IPS-18c (cell line): ENCODE measurements around the gene KRT25.

Source experiments
- H3K4me3 ChIP-seq: 2 replicates; pipeline ENCODE4 v1.7.0; 2013; ENCODE audit warnings: low read depth, mild to moderate bottlenecking, low read length, moderate library complexity; ENCODE audit not compliant: insufficient read depth
- H3K9me3 ChIP-seq: one replicate; pipeline ENCODE4 v1.6.1; 2013; ENCODE audit warnings: mild to moderate bottlenecking, low read length, moderate library complexity; ENCODE audit not compliant: control insufficient read depth, insufficient read depth

The KRT25 gene

GRCh38 chr17:40755231-40755630 is at the start of gene KRT25:
Gene KRT25, minus strand, starts transcription at chr17:40755331. Its CDS starts 60 bp downstream, at chr17:40755271.
- H3K9me3 ChIP-seq: no peaks in the 10 kb centered on the region
- no peak within 1 kb of the TSS for H3K4me3 ChIP-seq

- H3K9me3 ChIP-seq: no peaks in the 10 kb centered on the region
- no peak overlapping the region for H3K4me3 ChIP-seq
Measured at GRCh38 chr17:40803617-40804082, 48.5 kb upstream of the KRT25 start.

GRCh38 chr17:40801157-40801556 is 46.0 kb upstream of the KRT25 start:
- Histone ChIP-seq H3K4me3 (no peak overlapping the region), H3K9me3 (no peaks in the 10 kb centered on the region)

- Histone ChIP-seq H3K4me3 (no peak overlapping the region), H3K9me3 (no peaks in the 10 kb centered on the region)
Measured at GRCh38 chr17:40800381-40800780, 45.2 kb upstream of the KRT25 start.

GRCh38 chr17:40799859-40800258 is 44.7 kb upstream of the KRT25 start, which contains the start of gene KRT28:
Gene KRT28, minus strand, starts transcription at chr17:40799959. Its CDS starts 66 bp downstream, at chr17:40799893.
- H3K4me3 ChIP-seq: no peak within 1 kb of the TSS
- H3K9me3 ChIP-seq: no peaks in the 10 kb centered on the region

- no peak overlapping the region for H3K4me3 ChIP-seq
- H3K9me3 ChIP-seq: no peaks in the 10 kb centered on the region
Measured at GRCh38 chr17:40796846-40797245, 41.7 kb upstream of the KRT25 start.

- Histone ChIP-seq H3K9me3 (no peaks in the 10 kb centered on the region), H3K4me3 (no peak overlapping the region)
Measured at GRCh38 chr17:40795019-40795667, 40.0 kb upstream of the KRT25 start.

GRCh38 chr17:40794466-40794865 is 39.3 kb upstream of the KRT25 start:
- Histone ChIP-seq H3K9me3 (no peaks in the 10 kb centered on the region), H3K4me3 (no peak overlapping the region)

GRCh38 chr17:40793832-40794231 is 38.7 kb upstream of the KRT25 start:
- H3K9me3 ChIP-seq: no peaks in the 10 kb centered on the region
- no peak overlapping the region for H3K4me3 ChIP-seq

GRCh38 chr17:40791787-40792436 is 36.8 kb upstream of the KRT25 start:
- Histone ChIP-seq H3K9me3 (no peaks in the 10 kb centered on the region), H3K4me3 (no peak overlapping the region)

GRCh38 chr17:40791111-40791510 is 36.0 kb upstream of the KRT25 start:
- Histone ChIP-seq H3K9me3 (no peaks in the 10 kb centered on the region), H3K4me3 (no peak overlapping the region)

- H3K9me3 ChIP-seq: no peaks in the 10 kb centered on the region
- no peak within 1 kb of the TSS for H3K4me3 ChIP-seq
Measured at GRCh38 chr17:40782450-40782849, 27.3 kb upstream of the KRT25 start, which contains the start of gene KRT27. Gene KRT27, minus strand, starts transcription at chr17:40782550. Its CDS starts 57 bp downstream, at chr17:40782493.

- Histone ChIP-seq H3K9me3 (no peaks in the 10 kb centered on the region), H3K4me3 (no peak overlapping the region)
Measured at GRCh38 chr17:40779181-40779909, 24.2 kb upstream of the KRT25 start.

GRCh38 chr17:40778461-40778860 is 23.3 kb upstream of the KRT25 start:
- Histone ChIP-seq H3K9me3 (no peaks in the 10 kb centered on the region), H3K4me3 (no peak overlapping the region)

GRCh38 chr17:40777971-40778370 is 22.8 kb upstream of the KRT25 start:
- no peak overlapping the region for H3K4me3 ChIP-seq
- H3K9me3 ChIP-seq: no peaks in the 10 kb centered on the region

- H3K9me3 ChIP-seq: no peaks in the 10 kb centered on the region
- H3K4me3 ChIP-seq: no peak overlapping the region
Measured at GRCh38 chr17:40777459-40777858, 22.3 kb upstream of the KRT25 start.

GRCh38 chr17:40775945-40776344 is 20.8 kb upstream of the KRT25 start:
- H3K4me3 ChIP-seq: no peak overlapping the region
- no peaks in the 10 kb centered on the region for H3K9me3 ChIP-seq

GRCh38 chr17:40772101-40772500 is 17.0 kb upstream of the KRT25 start, which contains the start of gene KRT26:
Gene KRT26, minus strand, starts transcription at chr17:40772201. Its CDS starts 88 bp downstream, at chr17:40772113.
- no peaks in the 10 kb centered on the region for H3K9me3 ChIP-seq
- H3K4me3 ChIP-seq: no peak within 1 kb of the TSS
